ENCODE results near the gene PLCB4.

PLCB4 gene

GRCh38 chr20:9453201-9453600 is 384.3 kb downstream of the PLCB4 start:
- no peak for DNase-seq (ENCODE audit: low spot score)

GRCh38 chr20:9454791-9455190 is 385.9 kb downstream of the PLCB4 start:
- no peak for DNase-seq (ENCODE audit: low spot score)

GRCh38 chr20:9457136-9457535 is 388.2 kb downstream of the PLCB4 start:
- no peak for DNase-seq (ENCODE audit: low spot score)

GRCh38 chr20:9458138-9458796 is 389.4 kb downstream of the PLCB4 start:
- DNase-seq (ENCODE audit: low spot score): no peak

GRCh38 chr20:9460518-9460917 is 391.6 kb downstream of the PLCB4 start:
- DNase-seq (ENCODE audit: low spot score): no peak

GRCh38 chr20:9467995-9468394 is 399.1 kb downstream of the PLCB4 start:
- DNase-seq (ENCODE audit: low spot score): no peak

GRCh38 chr20:9474835-9475415 is 406.0 kb downstream of the PLCB4 start:
- DNase-seq (ENCODE audit: low spot score): no peak

GRCh38 chr20:9475456-9475855 is 406.6 kb downstream of the PLCB4 start:
- DNase-seq (ENCODE audit: low spot score): no peak

- DNase-seq (ENCODE audit: low spot score): no peak
Measured at GRCh38 chr20:9476174-9476573, 407.3 kb downstream of the PLCB4 start.

- DNase-seq (ENCODE audit: low spot score): no peak
Measured at GRCh38 chr20:9476637-9477036, 407.8 kb downstream of the PLCB4 start.

- DNase-seq (ENCODE audit: low spot score): no peak
Measured at GRCh38 chr20:9478771-9479170, 409.9 kb downstream of the PLCB4 start.

- no peak for DNase-seq (ENCODE audit: low spot score)
Measured at GRCh38 chr20:9480066-9480465, 411.2 kb downstream of the PLCB4 start.

GRCh38 chr20:9482180-9482579 is 413.3 kb downstream of the PLCB4 start:
- no peak for DNase-seq (ENCODE audit: low spot score)

- no peak for DNase-seq (ENCODE audit: low spot score)
Measured at GRCh38 chr20:9483131-9483530, 414.2 kb downstream of the PLCB4 start.

- no peak for DNase-seq (ENCODE audit: low spot score)
Measured at GRCh38 chr20:9485614-9486340, 416.9 kb downstream of the PLCB4 start.

- DNase-seq (ENCODE audit: low spot score): no peak
Measured at GRCh38 chr20:9487231-9487630, 418.3 kb downstream of the PLCB4 start.

GRCh38 chr20:9488063-9488462 is 419.2 kb downstream of the PLCB4 start:
- DNase-seq (ENCODE audit: low spot score): no peak

- DNase-seq (ENCODE audit: low spot score): no peak
Measured at GRCh38 chr20:9490161-9490560, 421.3 kb downstream of the PLCB4 start.

- DNase-seq (ENCODE audit: low spot score): no peak
Measured at GRCh38 chr20:9490631-9491030, 421.7 kb downstream of the PLCB4 start.

- no peak for DNase-seq (ENCODE audit: low spot score)
Measured at GRCh38 chr20:9491324-9491723, 422.4 kb downstream of the PLCB4 start.

- no peak for DNase-seq (ENCODE audit: low spot score)
Measured at GRCh38 chr20:9492067-9492466, 423.2 kb downstream of the PLCB4 start.

GRCh38 chr20:9493803-9494202 is 424.9 kb downstream of the PLCB4 start:
- no peak for DNase-seq (ENCODE audit: low spot score)

- no peak for DNase-seq (ENCODE audit: low spot score)
Measured at GRCh38 chr20:9495701-9496100, 426.8 kb downstream of the PLCB4 start.

GRCh38 chr20:9496155-9496554 is 427.3 kb downstream of the PLCB4 start:
- DNase-seq (ENCODE audit: low spot score): no peak
